IPS-18a (cell line): ENCODE measurements around the gene LST1.

Experiments
- H3K27ac ChIP-seq: one replicate; pipeline ENCODE4 v1.5.1; 2013; ENCODE audit warnings: low read length
- H3K27me3 ChIP-seq: one replicate; pipeline ENCODE4 v1.6.1; 2013; ENCODE audit warnings: mild to moderate bottlenecking, low read length; ENCODE audit not compliant: control insufficient read depth, insufficient read depth
- H3K36me3 ChIP-seq: one replicate; pipeline ENCODE4 v1.6.1; 2013; ENCODE audit warnings: low read depth, low read length; ENCODE audit not compliant: control insufficient read depth
- H3K4me1 ChIP-seq: one replicate; pipeline ENCODE4 v1.6.1; 2013; ENCODE audit warnings: low read depth, low read length; ENCODE audit not compliant: control insufficient read depth
- H3K4me3 ChIP-seq: one replicate; pipeline ENCODE4 v1.5.1; 2013; ENCODE audit warnings: low read length
- H3K9ac ChIP-seq: one replicate; pipeline ENCODE4 v1.6.1; 2013; ENCODE audit warnings: mild to moderate bottlenecking, low read length, moderate library complexity
- H3K9me3 ChIP-seq: one replicate; pipeline ENCODE4 v1.6.1; 2013; ENCODE audit warnings: low read depth, low read length; ENCODE audit not compliant: control insufficient read depth

Gene LST1

GRCh38 chr6:31567531-31568370 is 18.3 kb upstream of the LST1 start:
- Histone ChIP-seq H3K36me3 (no peaks in the 10 kb centered on the region), H3K4me3 (no peak overlapping the region), H3K9ac (no peak overlapping the region)

GRCh38 chr6:31568537-31568961 is 17.5 kb upstream of the LST1 start:
- Histone ChIP-seq H3K36me3 (no peaks in the 10 kb centered on the region), H3K4me1 (no peaks in the 10 kb centered on the region), H3K9ac (no peak overlapping the region), H3K27me3 (no peaks in the 10 kb centered on the region), H3K27ac (no peak overlapping the region), H3K9me3 (no peaks in the 10 kb centered on the region), H3K4me3 (no peak overlapping the region)

More at GRCh38 chr6:31567531-31568370, 18.3 kb upstream of the LST1 start:
- Histone ChIP-seq H3K9me3 (no peaks in the 10 kb centered on the region), H3K27me3 (no peaks in the 10 kb centered on the region), H3K27ac (no peak overlapping the region), H3K4me1 (no peaks in the 10 kb centered on the region)

- Histone ChIP-seq H3K4me1 (no peaks in the 10 kb centered on the region), H3K27ac (no peak overlapping the region), H3K9me3 (no peaks in the 10 kb centered on the region), H3K36me3 (no peaks in the 10 kb centered on the region), H3K27me3 (no peaks in the 10 kb centered on the region), H3K9ac (no peak overlapping the region), H3K4me3 (no peak overlapping the region)
Measured at GRCh38 chr6:31569861-31570536, 16.1 kb upstream of the LST1 start.

- peaks cover 6% of the 10 kb centered on the region for H3K27me3 ChIP-seq
- no peak within 1 kb of the TSS for H3K27ac ChIP-seq
- H3K9ac ChIP-seq: no peak within 1 kb of the TSS
- no peaks in the 10 kb centered on the region for H3K9me3 ChIP-seq
- H3K36me3 ChIP-seq: no peaks in the 10 kb centered on the region
- no peak within 1 kb of the TSS for H3K4me3 ChIP-seq
- H3K4me1 ChIP-seq: no peaks in the 10 kb centered on the region
Measured at GRCh38 chr6:31572041-31572911, 13.8 kb upstream of the LST1 start, which contains the start of gene LTA. Gene LTA (plus strand): TSS chr6:31572289. CDS start chr6:31572743, 454 bp downstream.

GRCh38 chr6:31573239-31574105 is 12.6 kb upstream of the LST1 start:
- no peak overlapping the region for H3K4me3 ChIP-seq
- peaks cover 6% of the 10 kb centered on the region for H3K27me3 ChIP-seq
- no peak overlapping the region for H3K9ac ChIP-seq
- H3K4me1 ChIP-seq: no peaks in the 10 kb centered on the region
- no peaks in the 10 kb centered on the region for H3K36me3 ChIP-seq
- no peak overlapping the region for H3K27ac ChIP-seq
- H3K9me3 ChIP-seq: no peaks in the 10 kb centered on the region

- Histone ChIP-seq H3K4me1 (no peaks in the 10 kb centered on the region), H3K27ac (no peak overlapping the region), H3K9ac (no peak overlapping the region)
Measured at GRCh38 chr6:31574106-31575061, 11.7 kb upstream of the LST1 start.

GRCh38 chr6:31575335-31575901 is 10.7 kb upstream of the LST1 start, which contains the start of gene TNF:
Gene TNF (plus strand): TSS chr6:31575565. CDS start chr6:31575742, 177 bp downstream.
- Histone ChIP-seq H3K4me1 (peaks cover 3% of the 10 kb centered on the region), H3K9ac (no peak within 1 kb of the TSS), H3K36me3 (no peaks in the 10 kb centered on the region), H3K27me3 (peaks cover 14% of the 10 kb centered on the region), H3K9me3 (no peaks in the 10 kb centered on the region), H3K4me3 (no peak within 1 kb of the TSS), H3K27ac (no peak within 1 kb of the TSS)

More at GRCh38 chr6:31574106-31575061, 11.7 kb upstream of the LST1 start:
- Histone ChIP-seq H3K9me3 (no peaks in the 10 kb centered on the region), H3K36me3 (no peaks in the 10 kb centered on the region), H3K27me3 (peaks cover 6% of the 10 kb centered on the region), H3K4me3 (no peak overlapping the region)

- Histone ChIP-seq H3K4me3 (no peak overlapping the region), H3K4me1 (peaks cover 5% of the 10 kb centered on the region), H3K9ac (no peak overlapping the region), H3K36me3 (no peaks in the 10 kb centered on the region), H3K9me3 (no peaks in the 10 kb centered on the region), H3K27ac (no peak overlapping the region), H3K27me3 (peaks cover 17% of the 10 kb centered on the region)
Measured at GRCh38 chr6:31575952-31576685, 10.0 kb upstream of the LST1 start.

- H3K27me3 ChIP-seq: peaks cover 26% of the 10 kb centered on the region
- no peaks in the 10 kb centered on the region for H3K9me3 ChIP-seq
- no peak overlapping the region for H3K4me3 ChIP-seq
- H3K9ac ChIP-seq: no peak overlapping the region
- H3K27ac ChIP-seq: no peak overlapping the region
- peaks cover 8% of the 10 kb centered on the region for H3K4me1 ChIP-seq
- no peaks in the 10 kb centered on the region for H3K36me3 ChIP-seq
Measured at GRCh38 chr6:31576897-31577578, 9.0 kb upstream of the LST1 start.
